ENCODE data around the gene SHC4. TPM values are rescaled to one million over a fixed set of nuclear protein-coding genes. Genes with fewer than 3 reads are reported as not detected.

Gene SHC4
- total RNA-seq, 2 donors from 2014 or later = 0.29 to 0.58 TPM

- Mint-ChIP-seq H3K4me1 (peaks cover 8% of the 10 kb centered on the region), H3K27me3 (ENCODE audit: insufficient read depth) (peaks cover 58% of the 10 kb centered on the region), H3K9me3 (no peaks in the 10 kb centered on the region), H3K36me3 (ENCODE audit: low read depth) (no peaks in the 10 kb centered on the region), H3K4me3 (peak overlapping the region; percentile 70), H3K27ac (no peak overlapping the region)
- Histone ChIP-seq H3K27me3 (ENCODE audit: control insufficient read depth, insufficient read depth, low read length, poor library complexity, severe bottlenecking) (peaks cover 52% of the 10 kb centered on the region), H3K27ac (ENCODE audit: low read depth, low read length) (no peak overlapping the region), H3K4me1 (ENCODE audit: control insufficient read depth, insufficient read depth, low read length) (peaks cover 4% of the 10 kb centered on the region), H3K9ac (ENCODE audit: extremely low read depth, low read length, poor library complexity, severe bottlenecking) (no peak overlapping the region), H3K4me3 (ENCODE audit: low read length) (peak overlapping the region; percentile 88), H3K9me3 (ENCODE audit: control insufficient read depth, low read length) (no peaks in the 10 kb centered on the region), H3K36me3 (ENCODE audit: control insufficient read depth, insufficient read depth, low read length) (no peaks in the 10 kb centered on the region)
- TF ChIP-seq, protein P1, sequence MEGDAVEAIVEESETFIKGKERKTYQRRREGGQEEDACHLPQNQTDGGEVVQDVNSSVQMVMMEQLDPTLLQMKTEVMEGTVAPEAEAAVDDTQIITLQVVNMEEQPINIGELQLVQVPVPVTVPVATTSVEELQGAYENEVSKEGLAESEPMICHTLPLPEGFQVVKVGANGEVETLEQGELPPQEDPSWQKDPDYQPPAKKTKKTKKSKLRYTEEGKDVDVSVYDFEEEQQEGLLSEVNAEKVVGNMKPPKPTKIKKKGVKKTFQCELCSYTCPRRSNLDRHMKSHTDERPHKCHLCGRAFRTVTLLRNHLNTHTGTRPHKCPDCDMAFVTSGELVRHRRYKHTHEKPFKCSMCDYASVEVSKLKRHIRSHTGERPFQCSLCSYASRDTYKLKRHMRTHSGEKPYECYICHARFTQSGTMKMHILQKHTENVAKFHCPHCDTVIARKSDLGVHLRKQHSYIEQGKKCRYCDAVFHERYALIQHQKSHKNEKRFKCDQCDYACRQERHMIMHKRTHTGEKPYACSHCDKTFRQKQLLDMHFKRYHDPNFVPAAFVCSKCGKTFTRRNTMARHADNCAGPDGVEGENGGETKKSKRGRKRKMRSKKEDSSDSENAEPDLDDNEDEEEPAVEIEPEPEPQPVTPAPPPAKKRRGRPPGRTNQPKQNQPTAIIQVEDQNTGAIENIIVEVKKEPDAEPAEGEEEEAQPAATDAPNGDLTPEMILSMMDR (conservative IDR thresholded peaks at IDR 0.05) = no peak
- peak; percentile 82 for DNase-seq
- 9 to 11% methylated on average over 29 to 54 of the region's 54 CpGs for whole genome bisulfite sequencing, 2 experiments (ENCODE audit: insufficient coverage in 1 of 2, insufficient read length in 1 of 2)
Measured at GRCh38 chr15:48962662-48963523, 826 bp downstream of the SHC4 start.

- no peaks in the 10 kb centered on the region for H3K9me3 ChIP-seq (ENCODE audit: control insufficient read depth, low read length)
- no peak overlapping the region for H3K4me3 Mint-ChIP-seq
- no peak overlapping the region for H3K27ac Mint-ChIP-seq
- no peaks in the 10 kb centered on the region for H3K4me1 ChIP-seq (ENCODE audit: control insufficient read depth, insufficient read depth, low read length)
- TF ChIP-seq, protein P1 (conservative IDR thresholded peaks at IDR 0.05) = no peak
- no peak for DNase-seq
- no peak overlapping the region for H3K27ac ChIP-seq (ENCODE audit: low read depth, low read length)
- no peaks in the 10 kb centered on the region for H3K36me3 ChIP-seq (ENCODE audit: control insufficient read depth, insufficient read depth, low read length)
- no peaks in the 10 kb centered on the region for H3K9me3 Mint-ChIP-seq
- H3K27me3 ChIP-seq (ENCODE audit: control insufficient read depth, insufficient read depth, low read length, poor library complexity, severe bottlenecking) = peaks cover 14% of the 10 kb centered on the region
- 85 to 88% methylated on average over 1 to 3 of the region's 3 CpGs for WGBS, 2 experiments (ENCODE audit: insufficient coverage in 1 of 2, insufficient read length in 1 of 2)
- H3K4me1 Mint-ChIP-seq = no peaks in the 10 kb centered on the region
- H3K36me3 Mint-ChIP-seq (ENCODE audit: low read depth) = no peaks in the 10 kb centered on the region
- H3K27me3 Mint-ChIP-seq (ENCODE audit: insufficient read depth) = peaks cover 15% of the 10 kb centered on the region
- H3K9ac ChIP-seq (ENCODE audit: extremely low read depth, low read length, poor library complexity, severe bottlenecking) = no peak overlapping the region
- H3K4me3 ChIP-seq (ENCODE audit: low read length) = no peak overlapping the region
Measured at GRCh38 chr15:48955967-48956366, 7.8 kb downstream of the SHC4 start.

DNA sequence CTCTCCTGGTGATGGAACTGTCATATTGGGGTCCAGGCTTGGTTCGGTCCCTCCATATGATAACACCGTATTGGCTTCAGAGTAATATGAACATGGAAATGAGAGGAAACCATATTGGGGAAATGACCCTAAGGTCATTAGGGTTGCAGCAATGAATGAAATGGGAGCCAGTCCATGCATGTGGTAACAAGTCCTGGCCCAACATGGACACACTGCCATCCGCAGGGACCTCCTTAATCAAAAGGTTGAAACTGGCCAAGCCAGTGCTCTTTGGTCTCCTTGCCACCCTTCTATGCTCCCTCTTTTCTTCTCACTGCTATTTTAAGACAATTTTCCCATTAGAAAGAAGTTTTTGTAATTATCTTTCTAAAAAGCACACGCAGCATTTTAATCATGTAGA, 8.3 kb downstream of the SHC4 start:
- WGBS, 2 experiments (ENCODE audit: insufficient coverage in 1 of 2, insufficient read length in 1 of 2) = 89 to 96% methylated on average over 2 to 4 of the region's 4 CpGs
- no peaks in the 10 kb centered on the region for H3K36me3 ChIP-seq (ENCODE audit: control insufficient read depth, insufficient read depth, low read length)
- Mint-ChIP-seq H3K36me3 (ENCODE audit: low read depth) (no peaks in the 10 kb centered on the region), H3K4me1 (no peaks in the 10 kb centered on the region), H3K9me3 (no peaks in the 10 kb centered on the region), H3K27me3 (ENCODE audit: insufficient read depth) (peaks cover 10% of the 10 kb centered on the region), H3K27ac (no peak overlapping the region), H3K4me3 (no peak overlapping the region)
- peaks cover 8% of the 10 kb centered on the region for H3K27me3 ChIP-seq (ENCODE audit: control insufficient read depth, insufficient read depth, low read length, poor library complexity, severe bottlenecking)
- no peak overlapping the region for H3K9ac ChIP-seq (ENCODE audit: extremely low read depth, low read length, poor library complexity, severe bottlenecking)
- H3K9me3 ChIP-seq (ENCODE audit: control insufficient read depth, low read length) = no peaks in the 10 kb centered on the region
- DNase-seq = no peak
- TF ChIP-seq, protein P1 (conservative IDR thresholded peaks at IDR 0.05) = no peak
- no peak overlapping the region for H3K27ac ChIP-seq (ENCODE audit: low read depth, low read length)
- H3K4me1 ChIP-seq (ENCODE audit: control insufficient read depth, insufficient read depth, low read length) = no peaks in the 10 kb centered on the region
- H3K4me3 ChIP-seq (ENCODE audit: low read length) = no peak overlapping the region

All from endodermal cell (in vitro differentiated cells).